HG03469 (cell line): ENCODE measurements around the gene HOXB4.

Source experiments
- ATAC-seq: cut with Tn5 transposase; IDR thresholded peaks from one replicate; pipeline ENCODE4 v1.9.1; 2021; ENCODE audit warnings: mild to moderate bottlenecking, moderate library complexity, moderate number of reproducible peaks; ENCODE audit not compliant: unreplicated experiment

HOXB4 gene

DNA sequence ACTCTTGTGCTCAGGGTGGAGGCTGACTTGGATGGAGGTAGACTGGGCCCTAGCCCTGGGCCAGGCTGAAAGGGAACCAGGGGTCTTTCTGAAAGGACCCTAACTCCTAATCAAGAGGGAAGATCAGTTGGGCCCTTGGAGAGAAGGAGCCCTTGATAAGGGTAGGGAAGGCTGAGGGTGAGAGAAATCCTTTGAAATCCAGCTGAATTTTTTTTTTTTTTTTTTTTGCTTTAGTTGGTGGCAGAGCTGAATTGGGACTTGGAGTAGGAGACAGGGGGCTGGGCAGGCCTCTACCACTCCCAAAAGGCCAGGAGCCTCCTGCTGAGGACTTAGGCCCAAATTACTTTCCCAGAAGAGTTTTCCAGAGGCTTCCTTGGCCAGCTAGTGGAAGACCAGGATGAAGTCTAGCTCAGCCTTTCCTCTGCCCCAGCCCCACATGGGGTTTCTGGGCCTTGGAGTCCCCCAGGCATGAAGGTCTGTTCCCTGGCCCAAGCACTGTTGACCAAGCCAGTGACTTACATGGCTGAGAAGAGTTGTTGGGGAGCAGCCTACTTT lies 12.5 kb upstream of the HOXB4 start:
- ATAC-seq, result no peak

DNA sequence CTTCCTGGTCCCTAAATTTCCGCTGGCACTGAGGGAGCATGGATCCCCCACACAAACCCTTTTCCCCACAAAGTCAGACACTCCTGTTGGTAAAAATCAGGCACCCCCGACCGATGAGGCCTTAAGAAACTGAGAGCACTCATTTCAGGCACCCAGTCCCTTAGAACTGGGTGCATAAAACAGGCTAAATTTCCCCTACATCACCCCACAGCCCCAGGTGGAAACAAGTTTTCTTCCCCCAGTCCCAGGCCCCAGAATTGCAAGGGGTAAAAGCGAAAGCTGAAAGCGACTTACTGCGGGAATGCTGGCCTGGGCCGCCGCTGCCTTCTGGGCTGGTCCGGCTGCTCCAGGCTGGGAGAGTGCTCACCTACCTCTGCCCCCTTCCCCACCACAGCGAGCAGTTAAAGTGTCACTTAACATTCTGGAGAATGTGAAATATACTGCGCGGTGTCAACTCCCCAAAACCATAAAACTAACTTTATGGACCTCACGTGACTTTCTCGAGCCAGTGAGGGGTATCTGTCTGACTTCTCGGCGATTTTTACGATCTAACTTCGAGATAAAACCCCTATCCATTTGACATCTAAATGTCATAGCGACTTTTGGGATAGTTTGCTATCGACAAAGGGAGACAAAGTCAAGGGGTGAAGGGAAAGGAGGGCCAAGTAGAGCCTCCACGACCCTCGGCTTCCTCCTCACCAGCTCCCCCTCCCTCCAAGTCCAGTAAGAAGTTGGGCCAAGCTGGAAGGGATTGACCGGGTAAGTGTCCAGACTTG lies 11.9 kb upstream of the HOXB4 start, which contains the start of gene HOXB3:
Gene HOXB3 (minus strand): TSS at position 411 of the 776 bp plus-strand sequence. CDS start 37,767 bp downstream, outside the sequence.
- no peak for ATAC-seq

DNA sequence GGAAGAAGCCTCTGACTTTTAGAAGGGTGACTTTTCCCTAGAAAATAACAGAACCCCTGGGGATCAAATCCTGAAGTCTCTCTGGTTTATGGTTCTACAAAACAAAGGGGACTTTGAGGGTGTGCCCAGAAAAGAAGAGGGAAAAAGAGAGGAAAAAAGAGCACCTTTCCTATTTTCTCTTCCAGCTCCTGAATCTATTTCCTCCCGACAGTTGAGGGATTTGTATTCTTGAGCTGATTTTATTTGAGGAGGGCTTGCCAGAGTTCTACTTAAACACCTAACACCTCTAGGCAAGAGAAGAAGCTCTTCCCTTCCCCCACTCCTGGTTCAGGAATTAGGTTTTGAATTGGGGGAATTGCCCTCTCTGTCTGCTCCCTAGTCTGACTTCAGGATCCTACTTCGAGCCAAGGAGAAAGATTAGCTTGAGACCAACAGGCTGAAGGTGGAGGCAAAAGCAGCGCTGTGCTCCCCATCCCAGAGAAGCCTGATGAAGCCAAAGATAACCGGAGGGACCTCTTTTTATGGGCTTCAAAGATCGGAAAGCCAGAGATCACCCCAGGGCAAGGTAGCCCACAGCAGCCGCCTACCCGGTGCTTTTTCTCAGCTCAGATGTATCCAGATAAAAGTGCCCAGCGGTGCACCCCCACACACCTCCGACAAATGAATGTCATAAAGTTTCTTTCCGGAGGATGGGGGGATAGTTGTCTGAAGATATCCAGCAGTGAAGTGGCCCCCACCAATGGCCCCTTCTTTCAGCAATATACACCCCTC lies 11.1 kb upstream of the HOXB4 start:
- ATAC-seq, result no peak

DNA sequence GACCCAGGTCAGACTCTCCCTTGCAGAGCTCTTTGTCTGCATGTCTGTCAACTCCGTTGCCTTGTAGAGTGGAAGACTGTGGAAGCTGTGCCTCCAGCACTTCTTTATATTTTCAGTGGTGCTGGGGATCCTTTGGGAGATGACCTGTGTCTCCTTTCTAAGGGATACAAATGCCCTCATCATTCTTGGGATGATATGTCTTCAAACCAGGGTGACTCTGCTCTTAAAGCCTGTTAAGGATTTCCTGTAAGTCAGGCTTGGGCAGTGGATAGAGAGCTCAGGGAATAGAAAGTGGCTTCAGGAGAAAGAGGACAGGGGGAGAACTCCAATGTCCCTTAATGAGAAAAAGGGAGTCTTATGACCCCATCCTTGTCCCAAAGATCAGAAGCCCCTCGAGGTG lies 10.4 kb upstream of the HOXB4 start:
- no peak for ATAC-seq

DNA sequence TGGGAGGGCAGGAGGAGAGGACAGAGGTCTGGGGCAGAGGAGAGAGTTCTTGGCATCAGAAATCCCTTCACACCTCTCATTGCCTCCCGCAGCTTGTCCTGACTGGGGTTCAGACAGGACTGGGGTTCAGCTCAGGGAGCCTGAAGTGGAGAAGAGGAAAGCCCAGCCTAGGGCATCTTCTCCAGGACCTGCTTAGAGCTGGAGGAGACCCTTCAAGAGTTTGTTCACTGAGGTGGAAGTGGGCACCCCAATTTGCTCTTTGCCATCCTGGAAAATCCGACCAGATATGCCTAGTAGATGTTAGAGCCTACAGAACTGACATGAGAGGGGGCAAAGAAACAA lies 9.9 kb upstream of the HOXB4 start:
- ATAC-seq, result no peak

DNA sequence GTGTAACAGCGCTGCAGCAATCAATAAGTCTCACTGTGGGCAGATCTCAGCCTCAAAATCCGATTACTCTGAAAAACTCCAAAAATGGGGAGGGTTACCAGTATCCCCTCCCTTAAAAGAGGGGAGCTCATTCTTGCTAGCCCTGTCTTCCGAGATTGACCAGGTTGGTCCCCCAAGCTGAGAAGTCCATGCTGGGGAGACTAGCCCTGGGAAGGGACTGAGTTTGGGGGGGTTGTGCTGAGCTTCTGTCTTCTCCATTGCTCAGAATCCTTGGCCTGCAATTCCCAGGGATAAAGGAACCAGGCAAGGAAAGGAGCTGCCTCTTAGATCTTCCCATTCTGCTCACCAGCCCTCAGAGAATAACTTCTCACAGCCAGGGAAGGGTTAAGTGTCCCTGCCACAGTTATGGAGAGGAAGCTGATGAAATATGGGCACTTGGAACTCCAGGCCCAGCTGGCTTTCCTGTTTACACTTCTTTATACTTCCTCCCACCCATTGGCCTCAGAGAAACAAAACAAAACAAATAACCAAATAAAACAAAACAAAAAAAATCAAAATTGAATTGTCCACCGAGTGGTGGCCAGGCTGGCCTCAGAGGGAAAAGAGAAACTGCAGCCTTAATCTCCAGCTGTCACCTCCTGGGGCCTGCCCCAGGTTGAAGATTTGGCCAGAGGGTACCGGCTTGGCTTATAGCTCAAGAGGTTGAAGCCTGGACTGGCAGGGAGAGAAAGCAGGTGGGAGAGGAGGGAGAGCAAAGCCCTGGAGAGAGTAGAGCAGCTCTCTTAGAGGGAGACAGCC lies 9.3 kb upstream of the HOXB4 start:
- ATAC-seq, result no peak

DNA sequence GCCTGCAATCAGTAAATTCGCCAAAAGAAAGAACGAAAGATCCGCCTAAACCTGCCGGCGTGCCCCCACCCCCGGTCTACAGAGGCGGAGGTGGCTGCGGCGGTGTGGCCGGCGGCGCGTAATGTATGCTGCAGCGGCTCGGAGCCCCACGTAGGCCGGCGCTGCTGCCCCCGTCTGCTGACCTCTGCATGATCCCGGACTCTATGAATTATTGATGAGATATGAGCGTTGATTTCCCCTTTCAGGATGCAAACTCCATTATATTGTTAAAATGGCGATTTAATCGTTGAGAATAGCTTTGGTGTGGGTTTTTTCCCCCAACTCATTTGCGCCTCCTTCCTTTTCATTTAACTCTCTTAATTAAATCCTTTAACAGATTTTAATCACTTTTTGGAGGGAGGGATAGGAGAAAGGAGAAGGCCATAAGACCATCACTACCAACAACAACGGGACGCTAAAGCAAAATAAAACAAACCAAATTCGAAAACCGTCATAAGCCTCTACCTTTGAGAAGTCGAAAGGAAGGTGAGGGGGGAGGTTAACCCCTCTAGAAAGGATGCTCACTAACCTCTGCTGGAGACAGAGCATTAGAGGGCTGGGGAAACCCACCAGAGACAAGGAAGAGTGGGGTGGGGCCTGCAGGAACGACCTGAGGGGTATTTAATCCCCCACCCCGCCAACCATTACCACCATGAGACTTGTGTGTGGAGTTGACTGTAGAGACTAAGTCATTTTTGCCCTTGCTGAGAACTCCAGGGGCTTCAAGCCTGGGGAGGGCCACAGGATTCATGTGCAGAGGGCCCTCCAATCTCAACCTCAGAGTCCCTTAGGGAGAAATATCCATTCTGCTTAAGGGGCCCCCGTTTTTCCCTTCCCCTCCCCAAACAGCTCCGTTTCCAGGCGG lies 8.5 kb upstream of the HOXB4 start:
- no peak for ATAC-seq

DNA sequence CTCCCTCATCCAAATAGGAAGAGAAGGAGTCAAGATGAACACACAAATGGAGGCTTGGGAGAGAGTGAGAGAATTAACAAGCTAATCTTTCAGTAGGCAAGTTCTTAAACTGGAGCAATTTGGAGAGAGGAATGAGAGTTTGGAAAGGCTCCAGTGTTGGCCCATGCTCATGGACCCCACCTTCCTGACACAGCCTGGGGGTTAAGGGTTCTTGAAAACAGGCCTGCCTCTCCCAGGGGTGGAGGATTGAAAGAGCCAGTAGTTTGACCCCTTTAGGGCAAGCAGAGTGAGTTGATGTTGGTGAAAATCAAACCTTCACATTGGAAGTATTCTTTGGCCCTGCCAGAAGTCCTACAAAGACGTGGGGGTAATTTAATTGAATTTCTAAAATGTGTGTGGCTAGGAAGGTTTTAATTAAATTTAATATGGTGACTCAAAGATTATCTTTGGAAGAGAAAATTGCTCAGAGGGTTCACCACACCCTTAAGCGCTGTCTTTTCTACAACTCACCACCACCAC lies 6.1 kb upstream of the HOXB4 start:
- ATAC-seq, result no peak

DNA sequence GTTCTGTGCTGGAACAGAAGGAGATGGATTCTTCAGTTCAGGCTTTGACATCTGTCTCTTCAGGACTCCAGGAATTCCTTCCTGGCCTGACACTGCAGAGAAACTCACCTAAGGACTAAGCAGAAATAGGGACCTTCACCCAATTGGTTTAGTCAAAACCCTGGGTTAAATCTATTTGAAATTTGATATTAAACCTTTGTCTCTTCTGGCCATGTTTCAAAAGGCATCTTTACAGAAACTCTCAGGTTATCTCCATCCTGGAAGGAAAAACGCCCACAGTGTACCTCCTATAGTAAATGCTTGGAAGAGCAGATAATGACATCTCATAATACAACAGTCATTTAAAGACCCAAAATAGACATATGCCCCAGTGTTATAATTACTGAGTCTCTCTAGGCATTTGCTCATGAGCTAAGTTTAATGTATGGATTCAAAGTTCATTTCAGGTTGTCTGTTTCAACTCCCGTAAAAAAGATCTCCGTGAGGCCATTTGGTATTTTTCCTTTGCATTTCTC lies 5.6 kb upstream of the HOXB4 start:
- no peak for ATAC-seq

DNA sequence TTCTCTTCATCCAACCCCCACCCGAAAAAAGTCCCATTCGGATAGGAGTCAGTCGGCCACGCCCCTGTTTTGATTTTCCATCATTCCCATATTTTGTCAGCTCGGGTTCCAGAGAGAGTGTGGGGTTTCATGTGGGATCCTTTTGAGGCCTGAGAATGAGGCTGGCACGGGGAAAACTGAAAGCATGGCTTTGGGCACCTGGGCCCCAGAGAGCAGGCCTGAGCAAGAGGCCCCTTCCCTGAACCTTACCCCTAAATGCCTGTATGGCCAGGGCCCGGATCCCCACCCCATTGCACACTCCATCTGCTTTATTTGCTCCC lies 4.6 kb upstream of the HOXB4 start:
- ATAC-seq, result no peak

DNA sequence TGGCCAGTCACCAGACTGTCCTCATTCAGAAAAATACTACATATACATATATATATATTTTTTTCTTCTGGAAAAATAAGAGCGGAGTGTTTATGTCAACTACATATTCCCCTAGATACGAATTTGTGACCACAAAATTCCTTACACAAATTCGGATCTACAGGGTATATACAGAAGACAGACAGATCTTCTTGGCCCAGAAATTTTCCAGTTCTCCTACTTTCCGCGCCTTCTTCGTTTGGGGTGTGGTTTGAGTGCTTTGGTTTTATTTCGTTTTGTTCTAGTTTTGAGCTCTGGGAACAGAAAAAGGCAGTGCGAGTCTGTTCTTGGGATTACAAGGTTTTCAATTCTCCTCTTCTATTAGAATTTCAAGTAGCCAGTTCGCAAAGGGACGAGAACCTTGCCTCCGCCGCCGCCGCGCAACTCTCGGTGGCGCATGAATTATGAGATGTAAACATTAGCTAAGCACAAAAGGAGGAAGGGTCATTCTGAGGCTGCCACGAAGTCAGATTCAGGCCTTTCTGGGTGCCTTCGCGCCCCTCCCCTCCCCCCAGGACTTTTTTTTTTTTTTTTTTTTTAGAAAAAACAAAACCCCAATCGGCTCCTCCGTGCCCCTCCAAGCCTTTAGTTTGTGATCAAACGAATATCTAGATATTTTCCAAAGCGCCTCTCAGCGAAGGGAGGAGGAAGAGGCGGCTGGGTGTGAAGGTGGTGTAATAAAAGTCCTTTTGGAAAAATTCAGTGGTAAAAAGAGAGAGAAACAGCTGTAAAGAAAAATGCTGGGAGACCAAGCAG lies 1.8 kb upstream of the HOXB4 start:
- no peak for ATAC-seq

DNA sequence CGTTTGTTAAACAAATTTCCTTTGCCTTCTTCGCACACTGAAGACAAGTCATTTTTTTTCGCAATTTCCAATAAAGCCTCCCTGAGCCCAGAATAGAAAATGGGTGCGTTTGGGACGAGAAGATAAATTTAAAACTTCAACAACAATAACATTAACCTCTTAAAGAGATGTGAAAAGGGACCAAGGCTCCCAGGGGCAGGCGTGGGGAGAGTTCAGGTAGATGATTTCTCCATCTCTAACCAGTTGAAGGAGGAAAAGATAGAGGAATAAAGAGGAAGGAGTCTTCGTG lies 1.3 kb upstream of the HOXB4 start:
- ATAC-seq, result no peak

DNA sequence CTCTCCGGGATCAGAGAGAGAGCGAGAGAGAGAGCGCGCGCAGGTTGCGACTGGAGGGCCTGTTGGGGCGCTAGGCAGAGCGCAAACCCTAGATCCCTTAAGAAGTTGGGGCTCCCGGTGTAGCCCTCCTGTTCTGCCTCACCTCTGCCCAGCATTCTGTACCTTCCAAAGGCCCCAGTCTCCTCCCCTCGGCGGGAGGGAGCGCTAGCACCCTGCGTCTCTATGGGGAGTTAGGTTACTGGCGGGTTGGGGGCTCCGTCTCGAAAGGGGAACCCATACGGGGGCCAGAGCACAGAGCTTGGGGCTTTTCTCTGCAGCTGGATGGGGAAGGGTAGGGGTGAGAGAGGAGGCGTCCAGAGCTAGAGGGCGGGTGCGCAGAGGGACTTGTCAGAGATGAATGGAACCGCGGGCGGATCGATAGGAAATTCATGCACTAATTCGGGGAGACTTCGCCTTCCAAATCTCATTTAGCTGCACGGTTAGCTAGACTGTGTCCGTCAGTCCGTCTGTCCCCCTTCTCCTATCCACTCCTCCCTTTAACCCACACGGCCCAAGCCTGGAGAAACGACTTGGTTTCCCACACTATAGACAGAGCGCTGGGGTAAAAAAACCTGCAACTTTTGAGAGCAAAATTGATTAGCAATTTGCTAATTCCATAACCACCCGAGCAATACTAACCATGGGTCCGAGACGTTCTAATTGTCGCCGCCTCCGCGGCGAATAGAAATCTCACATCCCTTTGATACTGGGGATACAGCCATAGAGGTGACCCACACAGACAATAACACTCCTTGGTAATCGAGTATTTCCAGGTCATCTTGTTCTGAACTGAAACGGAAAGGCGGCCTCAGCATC lies 693 bp upstream of the HOXB4 start:
- ATAC-seq, result no peak

DNA sequence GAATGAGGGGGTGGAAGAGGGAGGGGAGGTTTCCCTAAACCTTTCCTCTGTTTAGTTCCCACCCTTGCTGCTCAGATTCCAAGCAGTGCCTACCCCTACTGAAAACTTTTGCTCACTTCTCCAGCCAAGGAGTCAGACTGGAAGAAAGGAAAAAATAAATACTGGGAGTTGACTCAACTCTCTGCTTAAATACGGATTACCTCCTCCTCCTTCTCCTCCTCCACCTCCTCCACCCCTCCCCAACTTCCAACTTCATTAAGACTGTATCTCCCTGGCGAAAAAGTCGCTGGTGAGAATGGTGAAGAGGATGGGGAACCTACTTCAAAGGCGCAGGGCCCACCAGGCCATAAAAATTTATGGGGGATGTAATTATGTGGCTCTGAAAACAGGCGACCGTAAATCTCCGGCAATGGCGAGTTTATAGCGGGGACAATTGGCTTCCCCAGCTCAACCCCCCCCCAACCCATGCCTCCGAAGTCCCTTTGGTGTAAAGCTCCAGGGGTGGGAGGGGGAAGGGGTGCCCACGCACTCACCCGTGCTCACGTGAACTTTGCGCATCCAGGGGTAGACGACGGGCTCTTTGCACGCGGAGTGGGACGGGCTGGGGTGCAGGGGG lies 712 bp downstream of the HOXB4 start:
- ATAC-seq, result no peak

DNA sequence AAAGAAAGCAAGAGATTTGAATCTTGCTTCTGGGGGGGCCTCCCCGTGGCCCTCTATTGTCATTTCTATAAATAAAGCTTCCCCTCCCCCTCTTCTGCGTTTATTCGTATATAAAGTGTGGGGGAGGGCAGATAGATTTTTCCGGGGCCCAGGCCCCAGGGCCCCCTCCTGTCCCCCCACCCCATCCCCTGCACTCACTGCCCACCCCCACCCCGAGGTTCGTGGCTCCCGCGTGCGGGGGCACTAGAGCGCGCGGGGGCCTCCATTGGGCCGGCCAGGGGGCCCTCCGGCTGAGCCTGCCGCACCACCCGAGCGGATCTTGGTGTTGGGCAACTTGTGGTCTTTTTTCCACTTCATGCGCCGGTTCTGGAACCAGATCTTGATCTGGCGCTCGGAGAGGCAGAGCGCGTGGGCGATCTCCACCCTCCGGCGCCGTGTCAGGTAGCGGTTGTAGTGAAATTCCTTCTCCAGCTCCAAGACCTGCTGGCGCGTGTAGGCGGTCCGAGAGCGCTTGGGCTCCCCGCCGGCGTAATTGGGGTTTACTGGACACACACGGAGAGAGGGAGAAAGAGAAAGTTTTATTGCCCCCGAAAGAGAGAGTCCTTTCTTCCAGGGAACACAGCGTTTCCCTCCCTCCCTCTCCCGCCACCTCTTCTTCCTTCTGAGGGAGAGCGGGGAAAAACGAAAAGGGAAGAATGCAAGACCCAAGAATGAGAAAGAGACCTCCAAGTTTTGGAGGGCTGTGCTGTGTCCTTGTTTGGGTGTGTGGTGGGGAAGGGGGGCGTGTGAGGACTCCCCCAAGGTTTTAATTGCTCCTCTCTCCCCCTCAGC lies 1.5 kb downstream of the HOXB4 start:
- ATAC-seq, result no peak

DNA sequence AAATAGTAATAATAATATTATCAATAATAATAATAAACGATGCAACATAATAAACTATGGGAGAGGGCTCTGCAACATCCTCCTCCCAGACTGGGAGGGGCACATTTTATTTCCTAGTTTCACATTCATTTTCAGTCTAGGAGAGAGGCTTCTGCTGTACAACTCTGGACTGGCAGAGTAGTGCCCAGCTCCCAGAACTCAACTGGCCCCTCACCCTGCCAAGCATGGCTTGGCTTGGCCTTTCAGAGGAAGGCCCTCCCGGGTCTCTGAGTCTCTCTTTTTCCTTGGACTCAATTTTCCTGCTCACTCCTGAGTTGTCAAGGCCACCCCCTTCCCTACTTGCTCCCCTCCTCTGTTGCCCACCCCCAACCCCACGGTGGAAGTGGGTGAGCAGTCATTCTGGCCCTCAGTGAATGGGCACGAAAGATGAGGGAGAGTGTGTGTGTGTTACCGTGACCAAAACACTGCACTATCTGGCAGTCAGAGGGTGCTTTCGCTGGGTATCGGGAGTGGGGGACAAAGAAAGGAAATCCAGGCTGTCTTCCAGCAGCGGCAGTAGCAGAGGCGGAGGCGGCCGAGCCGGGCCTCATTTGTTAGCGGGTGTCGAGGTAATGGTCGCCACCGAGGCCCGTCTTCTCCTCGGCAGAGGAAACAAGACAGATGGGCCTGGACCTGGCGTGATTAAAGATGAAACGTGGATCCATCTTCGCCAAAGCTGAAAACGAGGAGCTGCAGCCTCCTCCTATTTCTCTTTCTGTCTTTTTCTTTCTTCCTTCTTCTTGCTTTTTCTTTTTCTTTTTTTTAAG lies 2.3 kb downstream of the HOXB4 start:
- ATAC-seq, result no peak
